PC-9 (cell line): ENCODE measurements around the gene GABPB1.

ENCODE experiments used
- CTCF ChIP-seq: fragments of 200-600 bp; sonication (generic); conservative IDR thresholded peaks from 2 replicates; pipeline ENCODE4 v1.6.1; 2017; ENCODE audit warnings: mixed run types, antibody characterized with exemption, mild to moderate bottlenecking, moderate library complexity
- EZH2 ChIP-seq: fragments of 200-600 bp; sonication (generic); IDR thresholded peaks from 2 replicates; pipeline ENCODE4 v1.8.0; 2017; ENCODE audit warnings: antibody characterized with exemption, low read depth

- no peak for TF ChIP-seq CTCF
- no peak for TF ChIP-seq EZH2
Observed at GRCh38 chr15:50355619-50355905, 564 bp upstream of the GABPB1 start.
